Femur (tissue), 1 donor: ENCODE measurements around the gene ITPR1.
"Not testable (repeated sequence)": the region's sequence is repeated elsewhere in the genome, so short reads cannot be mapped to it uniquely, and the experiment has no call there.

Experiments used
- DNase-seq: peaks from one replicate; pipeline ENCODE4 v3.0.0-alpha.2; 2017

Gene ITPR1

GRCh38 chr3:4574426-4574965 lies 81.3 kb downstream of the ITPR1 start:
- DNase-seq: no peak

- no peak for DNase-seq
Observed at GRCh38 chr3:4575381-4575780, 82.2 kb downstream of the ITPR1 start.

- DNase-seq: no peak
Observed at GRCh38 chr3:4577721-4578120, 84.6 kb downstream of the ITPR1 start.

GRCh38 chr3:4580346-4581123 lies 87.4 kb downstream of the ITPR1 start:
- no peak for DNase-seq

- no peak for DNase-seq
Observed at GRCh38 chr3:4581124-4581424, 87.9 kb downstream of the ITPR1 start.

- DNase-seq: no peak
Observed at GRCh38 chr3:4581498-4581897, 88.3 kb downstream of the ITPR1 start.

GRCh38 chr3:4581920-4582611 lies 88.9 kb downstream of the ITPR1 start:
- DNase-seq: no peak

GRCh38 chr3:4582624-4583023 lies 89.5 kb downstream of the ITPR1 start:
- DNase-seq: no peak

GRCh38 chr3:4583416-4583815 lies 90.3 kb downstream of the ITPR1 start:
- DNase-seq: peak; percentile 53

- peak; percentile 63 for DNase-seq
Observed at GRCh38 chr3:4584456-4585249, 91.5 kb downstream of the ITPR1 start.

GRCh38 chr3:4586381-4586780 lies 93.2 kb downstream of the ITPR1 start:
- no peak for DNase-seq

GRCh38 chr3:4587061-4587837 lies 94.1 kb downstream of the ITPR1 start:
- DNase-seq: no peak

GRCh38 chr3:4587838-4588105 lies 94.6 kb downstream of the ITPR1 start:
- no peak for DNase-seq

GRCh38 chr3:4588466-4588865 lies 95.3 kb downstream of the ITPR1 start:
- no peak for DNase-seq

GRCh38 chr3:4589475-4590097 lies 96.4 kb downstream of the ITPR1 start:
- no peak for DNase-seq

GRCh38 chr3:4590849-4591248 lies 97.7 kb downstream of the ITPR1 start:
- DNase-seq: not testable (repeated sequence)

GRCh38 chr3:4591669-4592068 lies 98.5 kb downstream of the ITPR1 start:
- no peak for DNase-seq

- DNase-seq: no peak
Observed at GRCh38 chr3:4593014-4593413, 99.9 kb downstream of the ITPR1 start.

GRCh38 chr3:4595710-4596113 lies 102.6 kb downstream of the ITPR1 start:
- DNase-seq: no peak

GRCh38 chr3:4596612-4597011 lies 103.5 kb downstream of the ITPR1 start:
- no peak for DNase-seq

GRCh38 chr3:4597208-4597985 lies 104.2 kb downstream of the ITPR1 start:
- peak; percentile 51 for DNase-seq

GRCh38 chr3:4598232-4598631 lies 105.1 kb downstream of the ITPR1 start:
- DNase-seq: not testable (repeated sequence)
